ENCODE data around the gene CASTOR2.
"Not testable (repeated sequence)": the region's sequence is repeated elsewhere in the genome, so short reads cannot be mapped to it uniquely, and the experiment has no call there.

CASTOR2 gene

GRCh38 chr7:74993121-74993520 lies 28.6 kb downstream of the CASTOR2 start:
- no peak for TF ChIP-seq CTCF (IDR thresholded peaks at IDR 0.05; ENCODE audit: borderline replicate concordance, insufficient read depth, low read depth, low read length)
- no peak overlapping the region for H3K4me3 ChIP-seq (ENCODE audit: low read depth, low read length)

GRCh38 chr7:74994869-74995543 lies 30.5 kb downstream of the CASTOR2 start:
- not testable (repeated sequence) for H3K4me3 ChIP-seq (ENCODE audit: low read depth, low read length)

GRCh38 chr7:74996361-74996760 lies 31.9 kb downstream of the CASTOR2 start:
- H3K4me3 ChIP-seq (ENCODE audit: low read depth, low read length), result not testable (repeated sequence)

GRCh38 chr7:74997811-74998210 lies 33.3 kb downstream of the CASTOR2 start:
- H3K4me3 ChIP-seq (ENCODE audit: low read depth, low read length), result not testable (repeated sequence)

- H3K4me3 ChIP-seq (ENCODE audit: low read depth, low read length), result not testable (repeated sequence)
These were observed 36.9 kb downstream of the CASTOR2 start for GRCh38 chr7:75001356-75001755.

- no peak overlapping the region for H3K4me3 ChIP-seq (ENCODE audit: low read depth, low read length)
- TF ChIP-seq CTCF (IDR thresholded peaks at IDR 0.05; ENCODE audit: borderline replicate concordance, insufficient read depth, low read depth, low read length), result no peak
These were observed 45.5 kb downstream of the CASTOR2 start for GRCh38 chr7:75010036-75010435.

- no peak overlapping the region for H3K4me3 ChIP-seq (ENCODE audit: low read depth, low read length)
- no peak for TF ChIP-seq CTCF (IDR thresholded peaks at IDR 0.05; ENCODE audit: borderline replicate concordance, insufficient read depth, low read depth, low read length)
These were observed 53.3 kb downstream of the CASTOR2 start for GRCh38 chr7:75017832-75018231.

- TF ChIP-seq CTCF (IDR thresholded peaks at IDR 0.05; ENCODE audit: borderline replicate concordance, insufficient read depth, low read depth, low read length), result no peak
- no peak overlapping the region for H3K4me3 ChIP-seq (ENCODE audit: low read depth, low read length)
These were observed 54.3 kb downstream of the CASTOR2 start for GRCh38 chr7:75018570-75019364.

- H3K4me3 ChIP-seq (ENCODE audit: low read depth, low read length), result no peak overlapping the region
- no peak for TF ChIP-seq CTCF (IDR thresholded peaks at IDR 0.05; ENCODE audit: borderline replicate concordance, insufficient read depth, low read depth, low read length)
These were observed 55.3 kb downstream of the CASTOR2 start for GRCh38 chr7:75019800-75020199.
